ENCODE results near the gene UBAC1.
"Not testable (repeated sequence)": the region's sequence is repeated elsewhere in the genome, so short reads cannot be mapped to it uniquely, and the experiment has no call there.

The UBAC1 gene

DNA sequence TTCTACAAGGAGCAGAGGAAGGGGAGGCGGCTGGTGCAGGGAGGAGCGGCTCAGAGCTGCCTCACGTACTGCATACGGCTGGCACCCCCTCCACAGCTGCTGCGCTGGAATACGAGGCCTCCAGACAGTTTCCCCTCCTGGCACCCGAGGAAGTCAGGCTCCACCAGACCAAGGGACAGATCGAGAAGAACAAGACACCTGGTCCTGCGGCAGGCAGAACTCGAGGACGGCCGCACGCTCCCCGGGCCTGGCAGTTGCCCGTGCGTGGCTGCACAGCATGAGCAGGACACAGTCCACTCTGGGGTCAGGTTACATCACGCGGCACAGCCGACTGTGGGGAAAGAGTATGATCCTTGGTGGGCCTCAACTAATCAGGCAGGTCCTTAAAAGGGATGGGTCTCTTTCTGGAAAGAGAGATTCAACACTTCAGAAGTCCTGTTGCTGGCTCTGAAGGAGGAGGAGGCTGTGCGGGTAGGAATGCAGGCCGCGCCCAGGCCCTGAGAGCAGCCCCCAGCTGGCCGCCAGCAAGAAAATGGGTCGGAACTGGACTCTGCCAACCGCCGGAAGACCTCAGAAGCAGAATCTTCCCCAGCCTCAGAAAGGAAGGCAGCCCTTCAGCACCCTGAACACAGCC lies 11.6 kb downstream of the UBAC1 start:
- DNase-seq (ENCODE audit: low spot score) = no peak
- peak overlapping the region; percentile 98 for H3K27ac ChIP-seq
- POLR2A ChIA-PET (ENCODE audit: low non-redundant PET) = no interaction called here
- CTCF ChIA-PET = no interaction called here
- TF ChIP-seq, protein P1, sequence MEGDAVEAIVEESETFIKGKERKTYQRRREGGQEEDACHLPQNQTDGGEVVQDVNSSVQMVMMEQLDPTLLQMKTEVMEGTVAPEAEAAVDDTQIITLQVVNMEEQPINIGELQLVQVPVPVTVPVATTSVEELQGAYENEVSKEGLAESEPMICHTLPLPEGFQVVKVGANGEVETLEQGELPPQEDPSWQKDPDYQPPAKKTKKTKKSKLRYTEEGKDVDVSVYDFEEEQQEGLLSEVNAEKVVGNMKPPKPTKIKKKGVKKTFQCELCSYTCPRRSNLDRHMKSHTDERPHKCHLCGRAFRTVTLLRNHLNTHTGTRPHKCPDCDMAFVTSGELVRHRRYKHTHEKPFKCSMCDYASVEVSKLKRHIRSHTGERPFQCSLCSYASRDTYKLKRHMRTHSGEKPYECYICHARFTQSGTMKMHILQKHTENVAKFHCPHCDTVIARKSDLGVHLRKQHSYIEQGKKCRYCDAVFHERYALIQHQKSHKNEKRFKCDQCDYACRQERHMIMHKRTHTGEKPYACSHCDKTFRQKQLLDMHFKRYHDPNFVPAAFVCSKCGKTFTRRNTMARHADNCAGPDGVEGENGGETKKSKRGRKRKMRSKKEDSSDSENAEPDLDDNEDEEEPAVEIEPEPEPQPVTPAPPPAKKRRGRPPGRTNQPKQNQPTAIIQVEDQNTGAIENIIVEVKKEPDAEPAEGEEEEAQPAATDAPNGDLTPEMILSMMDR (conservative IDR thresholded peaks at IDR 0.05; ENCODE audit: low read depth) = no peak

DNA sequence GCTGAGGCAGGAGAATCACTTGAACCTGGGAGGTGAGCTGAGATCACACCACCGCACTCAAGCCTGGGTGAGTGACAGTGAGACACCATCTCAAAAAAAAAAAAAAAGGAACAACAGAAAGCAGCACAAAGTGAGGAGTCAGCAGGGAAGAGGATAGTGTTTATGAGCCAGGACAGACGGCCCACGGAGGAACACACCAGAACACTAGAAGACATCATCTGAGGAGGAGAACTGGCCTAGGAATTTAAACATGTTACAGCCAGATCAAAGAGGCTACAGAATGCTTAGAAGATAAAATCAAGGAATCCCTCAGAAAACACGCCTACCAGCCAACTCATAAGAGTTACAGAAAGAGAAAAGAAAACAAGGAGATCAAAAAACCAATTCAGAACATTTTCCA lies 12.2 kb downstream of the UBAC1 start:
- H3K27ac ChIP-seq = peak overlapping the region; percentile 98
- CTCF ChIA-PET = no interaction called here
- TF ChIP-seq, protein P1 (conservative IDR thresholded peaks at IDR 0.05; ENCODE audit: low read depth) = no peak
- POLR2A ChIA-PET (ENCODE audit: low non-redundant PET) = no interaction called here
- no peak for DNase-seq (ENCODE audit: low spot score)

DNA sequence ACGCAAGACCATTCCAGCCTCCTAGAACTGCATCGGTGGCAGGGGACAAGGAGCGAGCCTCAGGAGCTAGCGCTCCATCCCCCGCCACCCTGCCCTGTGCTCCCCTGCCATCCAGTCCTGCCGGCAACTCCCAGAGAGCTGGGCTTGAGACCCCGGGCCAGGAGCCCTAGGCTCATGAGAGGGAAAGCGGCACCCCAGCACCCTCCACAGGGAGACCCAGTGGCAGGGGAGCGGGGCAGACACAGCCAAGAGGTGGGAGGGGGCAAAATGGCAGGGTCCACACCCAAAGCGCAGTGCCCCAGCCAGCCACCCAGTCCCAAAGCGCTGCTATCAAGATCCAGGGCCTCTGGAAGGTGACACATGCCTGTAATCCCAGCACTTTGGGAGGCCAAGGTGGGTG lies 12.7 kb downstream of the UBAC1 start:
- peak overlapping the region; percentile 98 for H3K27ac ChIP-seq
- TF ChIP-seq, protein P1 (conservative IDR thresholded peaks at IDR 0.05; ENCODE audit: low read depth) = no peak
- DNase-seq (ENCODE audit: low spot score) = no peak
- ChIA-PET CTCF (interaction anchor here (0.6 kb wide), 1 partner anchor 188 kb away, joined by 3 read pairs; no protein-coding TSS in a partner anchor), POLR2A (ENCODE audit: low non-redundant PET) (no interaction called here)

DNA sequence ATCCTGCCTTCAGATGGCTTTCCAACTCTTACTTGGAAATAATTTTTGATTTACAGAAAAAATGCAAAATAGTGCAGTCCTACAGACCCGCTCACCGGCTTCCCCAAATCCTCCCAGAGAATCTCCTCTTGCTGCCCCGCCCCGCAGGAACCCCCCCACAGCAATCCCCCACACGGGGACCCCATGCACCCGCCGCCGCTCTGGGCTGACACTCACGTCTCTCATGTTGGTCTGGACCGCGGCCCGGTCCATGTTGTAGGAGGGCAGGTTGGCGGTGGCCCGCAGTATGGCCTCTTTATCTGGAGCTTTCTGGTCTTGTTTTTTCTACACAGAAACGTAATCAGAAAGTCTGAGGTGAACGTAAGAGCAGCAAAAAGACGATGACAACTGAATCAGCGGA lies 13.6 kb downstream of the UBAC1 start:
- no peak for DNase-seq (ENCODE audit: low spot score)
- ChIA-PET CTCF (no interaction called here), POLR2A (ENCODE audit: low non-redundant PET) (no interaction called here)
- peak overlapping the region; percentile 98 for H3K27ac ChIP-seq
- TF ChIP-seq, protein P1 (conservative IDR thresholded peaks at IDR 0.05; ENCODE audit: low read depth) = no peak

DNA sequence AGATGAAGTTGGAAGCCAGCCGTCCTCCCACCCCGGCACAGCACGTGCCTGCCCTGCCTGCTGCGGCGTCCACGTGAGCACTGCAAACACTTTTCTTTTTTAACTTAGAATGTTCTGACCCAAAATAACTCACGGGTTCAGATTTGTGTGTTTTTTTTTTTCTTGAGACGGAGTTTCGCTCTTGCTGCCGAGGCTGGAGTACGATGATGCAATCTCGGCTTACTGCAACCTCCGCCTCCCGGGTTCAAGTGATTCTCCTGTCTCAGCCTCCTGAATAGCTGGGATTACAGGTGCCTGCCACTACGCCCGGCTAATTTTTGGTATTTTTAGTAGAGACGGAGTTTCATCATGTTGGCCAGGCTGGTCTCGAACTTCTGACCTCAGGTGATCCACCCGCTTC lies 14.1 kb downstream of the UBAC1 start:
- DNase-seq (ENCODE audit: low spot score); CTCF ChIA-PET; POLR2A ChIA-PET (ENCODE audit: low non-redundant PET): not testable (repeated sequence)
- H3K27ac ChIP-seq = peak overlapping the region; percentile 98

DNA sequence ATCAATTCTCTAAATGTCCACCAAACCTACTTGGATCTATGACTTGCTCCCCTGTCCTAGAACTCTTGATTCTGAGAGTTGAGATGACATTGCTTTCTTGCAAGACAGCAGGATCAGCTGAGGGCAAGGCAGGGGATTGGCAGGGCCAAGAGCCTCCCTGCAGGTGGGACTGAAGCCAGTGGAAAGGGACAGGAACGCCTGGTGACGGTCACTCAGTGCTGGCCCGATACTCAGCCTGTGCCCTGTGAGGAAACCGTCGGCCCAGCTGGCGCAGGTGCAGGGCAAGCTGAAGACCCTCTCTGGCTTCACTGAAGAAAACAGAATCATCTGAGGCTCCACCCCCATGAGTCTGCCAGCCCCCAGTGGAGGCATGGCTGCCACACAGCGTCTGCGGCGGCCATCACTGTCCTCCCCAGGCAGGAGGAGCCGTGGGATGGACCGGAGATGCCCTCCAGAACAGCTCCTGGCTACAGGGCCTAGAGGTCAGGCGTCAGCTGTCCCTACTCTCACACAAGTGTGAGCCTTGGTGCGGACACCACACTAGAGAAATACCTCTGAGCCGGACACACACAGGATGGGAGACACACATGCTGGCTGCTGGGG lies 14.7 kb downstream of the UBAC1 start:
- DNase-seq (ENCODE audit: low spot score) = no peak
- POLR2A ChIA-PET (ENCODE audit: low non-redundant PET) = no interaction called here
- TF ChIP-seq, protein P1 (conservative IDR thresholded peaks at IDR 0.05; ENCODE audit: low read depth) = no peak
- peak overlapping the region; percentile 11 for H3K27ac ChIP-seq
- CTCF ChIA-PET = interaction anchor here (0.7 kb wide), 1 partner anchor 250 kb away, joined by 3 read pairs; no protein-coding TSS in a partner anchor

DNA sequence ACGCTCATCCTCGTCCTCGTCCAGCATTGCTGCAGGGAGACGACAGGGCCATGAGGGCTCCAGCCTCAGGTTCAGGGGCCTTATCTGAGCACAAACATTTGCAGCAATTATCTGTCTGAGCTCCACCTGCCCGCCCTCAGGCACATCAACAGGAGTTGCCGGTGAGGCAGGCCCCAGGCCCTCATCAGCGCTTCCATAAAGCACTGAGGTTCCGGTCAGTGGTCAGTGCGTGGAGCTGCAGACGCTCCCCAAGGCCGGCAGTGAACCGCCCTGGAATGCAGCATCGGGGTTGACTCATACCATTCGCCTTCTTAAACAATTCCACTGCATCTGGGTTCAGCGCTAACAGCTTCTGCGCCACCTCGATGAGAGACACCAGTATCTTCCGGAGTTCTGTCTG lies 15.2 kb downstream of the UBAC1 start:
- ChIA-PET POLR2A (ENCODE audit: low non-redundant PET) (no interaction called here), CTCF (interaction anchor here (0.7 kb wide), 1 partner anchor 250 kb away, joined by 3 read pairs; no protein-coding TSS in a partner anchor)
- TF ChIP-seq, protein P1 (conservative IDR thresholded peaks at IDR 0.05; ENCODE audit: low read depth) = no peak
- no peak for DNase-seq (ENCODE audit: low spot score)
- H3K27ac ChIP-seq = peak overlapping the region; percentile 11; the same call in 1 of the 2 replicates

All from RWPE1 (cell line).